ENCODE results near the gene TCAIM. TPM values are rescaled to one million over a fixed set of nuclear protein-coding genes. Genes with fewer than 3 reads are reported as not detected.
"Not testable (repeated sequence)": the region's sequence is repeated elsewhere in the genome, so short reads cannot be mapped to it uniquely, and the experiment has no call there.

Gene TCAIM
- total RNA-seq, 2 experiments from 2014 or later = 19.3 to 19.4 TPM

DNA sequence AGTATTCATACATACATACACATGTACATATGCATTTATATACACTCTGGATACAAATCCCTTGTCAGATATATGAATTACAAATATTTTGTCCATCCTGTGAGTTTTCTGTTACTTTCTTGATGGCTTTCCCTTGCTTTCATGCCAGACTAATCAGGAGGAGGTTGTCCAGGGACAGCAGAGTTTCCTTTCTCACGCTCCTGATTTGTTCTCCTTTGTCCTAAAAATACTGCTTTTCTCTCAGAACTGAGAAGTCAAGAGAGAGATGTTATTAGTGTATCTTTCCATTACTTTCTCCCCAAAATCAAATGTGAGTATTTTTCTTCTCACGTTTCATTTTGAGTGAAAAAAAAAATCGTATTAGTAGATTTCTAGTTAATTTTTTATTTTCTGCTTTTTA is 12.1 kb upstream of the TCAIM start:
- DNase-seq = no peak
- no peak overlapping the region for H3K4me3 Mint-ChIP-seq
- POLR2A ChIA-PET = no interaction called here
- H3K9me3 Mint-ChIP-seq = no peaks in the 10 kb centered on the region
- CTCF ChIA-PET = interaction anchor here (1.0 kb wide), 1 partner anchor 12 kb away, joined by 3 read pairs; no protein-coding TSS in a partner anchor
- H3K36me3 Mint-ChIP-seq (ENCODE audit: low read depth) = no peaks in the 10 kb centered on the region
- no peak overlapping the region for H3K27ac Mint-ChIP-seq
- no peaks in the 10 kb centered on the region for H3K4me1 Mint-ChIP-seq
- H3K27me3 Mint-ChIP-seq = peaks cover 26% of the 10 kb centered on the region

DNA sequence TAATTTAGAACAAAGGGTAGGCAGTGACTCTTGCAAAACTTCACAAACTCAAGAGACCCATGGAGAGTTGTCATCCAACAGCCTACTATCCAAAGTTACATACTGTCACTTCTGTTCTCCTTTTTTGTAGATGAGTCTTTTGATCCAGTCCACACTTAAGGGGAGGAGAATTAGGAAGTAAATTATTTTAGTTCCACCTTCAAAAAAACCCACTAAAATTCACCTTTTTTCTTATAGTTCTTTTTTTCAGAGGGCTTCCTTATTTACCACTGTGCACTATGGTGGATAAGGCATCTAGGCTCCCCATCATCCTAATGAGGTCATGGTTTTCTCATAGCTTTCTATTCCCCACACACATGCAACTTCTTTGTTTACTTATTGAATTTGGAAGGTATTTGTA is 8.6 kb upstream of the TCAIM start:
- Mint-ChIP-seq H3K27ac (no peak overlapping the region), H3K27me3 (peaks cover 24% of the 10 kb centered on the region), H3K4me3 (no peak overlapping the region), H3K36me3 (ENCODE audit: low read depth) (no peaks in the 10 kb centered on the region), H3K9me3 (no peaks in the 10 kb centered on the region), H3K4me1 (no peaks in the 10 kb centered on the region)
- ChIA-PET CTCF (no interaction called here), POLR2A (no interaction called here)
- DNase-seq = no peak

DNA sequence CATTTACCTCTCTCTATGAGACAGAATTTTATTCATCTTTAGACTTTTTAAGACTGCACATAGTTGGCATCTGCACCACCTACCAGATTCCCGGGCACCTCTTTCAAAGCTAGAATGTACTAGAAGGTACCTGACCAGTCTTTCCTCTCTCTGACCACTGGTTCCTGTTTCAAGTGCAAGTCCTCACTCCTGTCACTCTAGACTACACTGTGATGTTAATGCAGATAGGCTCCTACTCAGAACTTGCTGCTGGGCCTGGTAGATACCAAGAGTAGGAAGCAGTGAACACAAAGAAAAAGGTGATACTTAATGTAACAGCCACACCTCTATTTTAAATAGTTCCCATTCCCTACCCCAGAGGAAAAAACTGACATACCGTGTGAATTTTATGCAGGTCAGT is 8.1 kb upstream of the TCAIM start:
- no peaks in the 10 kb centered on the region for H3K36me3 Mint-ChIP-seq (ENCODE audit: low read depth)

DNA sequence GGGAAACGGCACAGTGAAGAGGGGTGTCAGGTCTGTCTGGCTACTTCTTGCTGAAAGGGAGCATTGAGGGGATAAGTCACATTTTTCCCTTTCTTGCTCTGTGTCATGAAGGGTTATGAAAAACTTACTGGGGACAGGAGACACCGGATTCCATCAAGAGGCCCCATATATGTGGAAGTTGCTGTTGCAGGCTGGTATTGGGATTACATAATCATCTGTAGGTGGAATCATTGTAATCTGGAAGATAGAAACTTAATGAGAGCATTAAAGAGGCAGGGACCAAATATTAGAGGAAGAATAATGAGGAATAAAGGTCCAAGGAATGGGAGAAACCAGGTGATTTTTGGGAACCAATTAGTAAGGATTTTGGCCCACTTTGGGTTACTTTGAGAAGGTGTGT is 4.2 kb upstream of the TCAIM start:
- ChIA-PET POLR2A (no interaction called here), CTCF (no interaction called here)
- no peaks in the 10 kb centered on the region for H3K36me3 Mint-ChIP-seq (ENCODE audit: low read depth)
- H3K4me3 Mint-ChIP-seq = no peak overlapping the region
- H3K27ac Mint-ChIP-seq = no peak overlapping the region
- H3K9me3 Mint-ChIP-seq = no peaks in the 10 kb centered on the region
- H3K27me3 Mint-ChIP-seq = peaks cover 14% of the 10 kb centered on the region
- DNase-seq = no peak
- peaks cover 9% of the 10 kb centered on the region for H3K4me1 Mint-ChIP-seq

More for the DNA sequence above, 8.1 kb upstream of the TCAIM start:
- ChIA-PET POLR2A (interaction anchor here (0.7 kb wide), 1 partner anchor 13 kb away, joined by 3 read pairs; no protein-coding TSS in a partner anchor), CTCF (no interaction called here)
- Mint-ChIP-seq H3K4me1 (no peaks in the 10 kb centered on the region), H3K9me3 (no peaks in the 10 kb centered on the region), H3K27ac (no peak overlapping the region), H3K4me3 (no peak overlapping the region), H3K27me3 (peaks cover 21% of the 10 kb centered on the region)
- DNase-seq = no peak

DNA sequence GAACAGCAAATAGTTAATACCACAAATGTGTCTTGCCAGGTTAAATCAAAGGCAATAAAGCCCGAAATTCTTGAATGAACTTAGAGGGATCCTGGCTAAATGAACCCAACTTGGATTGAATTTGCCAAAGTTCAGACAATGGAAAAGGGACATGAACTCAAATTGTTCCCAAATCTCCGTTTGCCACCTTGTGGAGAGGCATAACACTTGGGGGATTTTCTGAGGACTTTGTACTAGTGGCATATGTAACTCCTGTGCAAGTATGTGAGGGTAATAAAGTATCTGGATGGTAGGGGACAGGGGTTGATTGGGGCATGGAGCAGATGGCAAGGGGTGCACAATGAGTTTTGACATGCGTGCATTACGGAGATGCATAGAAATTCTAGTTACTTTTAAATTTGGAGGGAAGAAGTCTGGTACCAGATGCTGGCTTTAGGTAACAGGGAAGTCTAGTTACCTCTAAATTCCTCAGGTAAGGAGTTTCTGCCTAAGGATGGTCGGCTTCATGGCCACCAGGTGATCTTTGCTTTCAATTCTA is 1.2 kb upstream of the TCAIM start:
- peaks cover 5% of the 10 kb centered on the region for H3K36me3 Mint-ChIP-seq (ENCODE audit: low read depth)
- peak overlapping the region; percentile 95 for H3K4me3 Mint-ChIP-seq
- peaks cover 24% of the 10 kb centered on the region for H3K4me1 Mint-ChIP-seq
- DNase-seq = no peak
- H3K27ac Mint-ChIP-seq = peak overlapping the region; percentile 92
- H3K9me3 Mint-ChIP-seq = no peaks in the 10 kb centered on the region
- ChIA-PET POLR2A (interaction anchor here (0.7 to 3.5 kb wide), 9 partner anchors 72 to 781 kb away, joined by 3 to 26 read pairs (median 16); partner anchors contain the start of genes EXOSC7, KIAA1143, KIF15 and ZDHHC3), CTCF (interaction anchor here (1.6 to 2.0 kb wide), 2 partner anchors 13 to 174 kb away, joined by 4 to 6 read pairs; no protein-coding TSS in a partner anchor)
- peaks cover 12% of the 10 kb centered on the region for H3K27me3 Mint-ChIP-seq

DNA sequence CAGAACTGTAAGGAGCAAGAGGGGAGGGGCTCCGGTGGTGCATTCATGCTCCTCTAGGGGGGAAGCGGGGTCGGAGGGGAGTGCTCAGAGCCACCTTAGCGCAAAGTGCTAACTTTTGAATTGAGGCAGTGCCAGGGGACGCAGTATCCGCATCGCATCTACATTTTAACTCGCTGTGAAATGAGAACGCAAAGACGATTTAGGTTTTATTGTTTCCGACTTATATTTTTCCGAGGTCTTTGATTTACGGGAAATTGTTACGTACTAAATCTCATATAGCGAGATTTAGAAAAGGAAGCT is 212 bp downstream of the TCAIM start:
- CTCF ChIA-PET = interaction anchor here (0.7 to 2.0 kb wide), 5 partner anchors 15 to 422 kb away, joined by 3 to 7 read pairs (median 4); partner anchors contain the start of genes KIAA1143, KIF15 and ZNF197
- Mint-ChIP-seq H3K27me3 (peaks cover 5% of the 10 kb centered on the region), H3K4me1 (peaks cover 24% of the 10 kb centered on the region), H3K4me3 (peak overlapping the region; percentile 95), H3K9me3 (no peaks in the 10 kb centered on the region), H3K36me3 (ENCODE audit: low read depth) (peaks cover 5% of the 10 kb centered on the region), H3K27ac (peak overlapping the region; percentile 92)
- DNase-seq = no peak
- POLR2A ChIA-PET = interaction anchor here (0.9 to 3.5 kb wide), 10 partner anchors 25 to 638 kb away, joined by 3 to 26 read pairs (median 12); partner anchors contain the start of genes KIAA1143, KIF15, ZNF197 and ZNF445

DNA sequence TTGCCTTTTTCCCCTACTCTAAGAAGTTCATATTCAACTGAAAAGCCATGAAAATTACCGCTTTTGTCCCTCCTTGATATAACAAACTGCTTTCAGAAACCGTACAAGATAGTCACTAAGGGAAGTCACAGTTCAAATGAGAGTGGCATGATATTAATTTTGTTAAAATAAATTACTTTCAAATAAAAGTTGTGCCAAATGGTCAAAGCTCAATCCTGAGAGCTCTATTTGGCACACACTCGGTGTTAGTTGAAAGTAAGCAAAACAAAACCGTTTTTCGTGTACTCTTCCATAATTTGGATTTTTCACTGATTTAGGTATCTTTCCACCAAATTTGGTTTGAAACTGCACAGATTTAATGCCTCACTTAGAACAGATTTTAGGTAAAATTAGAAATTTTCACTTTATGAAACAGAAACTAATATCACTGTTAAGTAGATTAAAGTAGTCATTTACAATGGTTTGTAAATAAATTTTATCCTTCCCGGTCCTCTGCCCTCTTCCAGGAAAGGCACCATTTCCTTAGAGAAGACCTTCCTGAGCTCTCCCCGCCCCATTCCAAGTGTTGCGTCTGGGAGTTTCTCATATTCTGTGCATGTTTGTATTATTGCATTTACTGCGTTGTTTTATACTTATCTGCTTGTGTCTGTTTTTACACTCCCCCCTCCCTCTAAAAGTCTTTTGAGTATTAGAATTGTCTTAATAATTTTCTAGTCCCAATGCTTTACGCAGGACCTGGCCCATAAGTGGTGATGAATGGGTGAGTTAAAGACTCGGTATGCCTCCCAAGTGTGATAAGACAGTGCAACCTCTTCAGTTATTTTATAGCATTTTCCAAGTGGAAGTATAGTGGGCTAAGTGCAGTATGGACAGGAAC is 853 bp downstream of the TCAIM start:
- POLR2A ChIA-PET = interaction anchor here (1.2 to 3.5 kb wide), 9 partner anchors 24 to 426 kb away, joined by 3 to 26 read pairs (median 16); partner anchors contain the start of genes KIAA1143, KIF15, ZNF197 and ZNF445
- no peaks in the 10 kb centered on the region for H3K9me3 Mint-ChIP-seq
- peak overlapping the region; percentile 92 for H3K27ac Mint-ChIP-seq
- H3K27me3 Mint-ChIP-seq = peaks cover 5% of the 10 kb centered on the region
- H3K36me3 Mint-ChIP-seq (ENCODE audit: low read depth) = peaks cover 5% of the 10 kb centered on the region
- no peak for DNase-seq
- peaks cover 24% of the 10 kb centered on the region for H3K4me1 Mint-ChIP-seq
- CTCF ChIA-PET = interaction anchor here (0.7 to 2.0 kb wide), 5 partner anchors 15 to 422 kb away, joined by 3 to 7 read pairs (median 4); partner anchors contain the start of genes KIAA1143, KIF15 and ZNF197
- H3K4me3 Mint-ChIP-seq = peak overlapping the region; percentile 95

DNA sequence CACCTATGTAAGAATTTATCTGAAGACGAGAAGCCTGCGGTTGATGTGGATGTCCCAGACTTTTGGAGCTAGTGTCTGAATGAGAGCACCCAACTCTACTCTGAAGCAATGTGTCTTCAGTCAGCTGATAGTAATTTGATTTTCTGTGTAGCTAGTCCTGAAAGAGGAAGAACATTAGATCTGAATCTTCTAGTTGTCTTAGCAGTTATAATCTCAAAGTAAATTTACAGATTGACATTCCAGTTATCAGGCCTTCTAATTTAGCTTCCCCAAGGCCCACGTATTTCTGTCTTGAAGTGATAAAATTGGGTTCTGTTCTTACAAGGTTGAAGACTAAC is 1.5 kb downstream of the TCAIM start:
- Mint-ChIP-seq H3K36me3 (ENCODE audit: low read depth) (peaks cover 5% of the 10 kb centered on the region), H3K27ac (no peak overlapping the region), H3K4me3 (peak overlapping the region; percentile 95), H3K9me3 (no peaks in the 10 kb centered on the region), H3K27me3 (peaks cover 1% of the 10 kb centered on the region), H3K4me1 (peaks cover 24% of the 10 kb centered on the region)
- CTCF ChIA-PET = no interaction called here
- no peak for DNase-seq
- POLR2A ChIA-PET = interaction anchor here (2.6 to 3.5 kb wide), 3 partner anchors 137 to 285 kb away, joined by 16 to 26 read pairs (median 19); partner anchors contain the start of genes ZNF197 and ZNF445

DNA sequence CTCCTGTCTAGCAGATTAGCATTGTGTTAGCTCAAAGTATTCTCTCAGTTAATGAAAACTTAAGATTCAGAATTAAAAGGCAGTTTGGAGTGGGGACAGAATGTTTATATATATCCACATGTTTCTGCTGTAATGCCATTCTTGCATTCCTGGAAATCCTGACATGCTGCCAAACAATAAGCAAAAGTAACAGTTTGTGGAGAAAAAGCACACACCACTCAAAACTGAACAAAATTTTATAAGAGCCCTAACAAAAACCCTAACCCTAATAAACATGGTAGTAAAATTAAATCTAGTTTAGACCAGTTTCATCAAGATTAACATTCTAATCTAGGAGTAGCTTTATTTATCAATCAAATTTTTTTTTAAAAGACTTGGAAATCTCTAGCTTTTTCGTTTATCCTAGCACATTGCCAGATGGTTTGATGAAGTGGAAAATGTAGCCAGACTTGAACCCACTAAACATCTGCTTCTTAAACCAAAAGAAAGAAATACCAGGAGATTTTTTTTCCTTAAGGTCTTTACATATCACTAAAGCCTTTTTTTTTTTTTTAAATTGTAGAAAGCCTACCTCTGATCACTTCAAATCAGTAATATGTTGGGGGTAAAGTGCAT is 3.7 kb downstream of the TCAIM start:
- ChIA-PET CTCF (interaction anchor here (0.9 kb wide), 1 partner anchor 10 kb away, joined by 3 read pairs; no protein-coding TSS in a partner anchor), POLR2A (interaction anchor here (1.4 kb wide), 1 partner anchor 168 kb away, joined by 4 read pairs; no protein-coding TSS in a partner anchor)
- H3K4me3 Mint-ChIP-seq = no peak overlapping the region
- H3K4me1 Mint-ChIP-seq = peaks cover 23% of the 10 kb centered on the region
- H3K27ac Mint-ChIP-seq = no peak overlapping the region
- DNase-seq = no peak
- H3K36me3 Mint-ChIP-seq (ENCODE audit: low read depth) = peaks cover 5% of the 10 kb centered on the region
- no peaks in the 10 kb centered on the region for H3K27me3 Mint-ChIP-seq
- no peaks in the 10 kb centered on the region for H3K9me3 Mint-ChIP-seq

DNA sequence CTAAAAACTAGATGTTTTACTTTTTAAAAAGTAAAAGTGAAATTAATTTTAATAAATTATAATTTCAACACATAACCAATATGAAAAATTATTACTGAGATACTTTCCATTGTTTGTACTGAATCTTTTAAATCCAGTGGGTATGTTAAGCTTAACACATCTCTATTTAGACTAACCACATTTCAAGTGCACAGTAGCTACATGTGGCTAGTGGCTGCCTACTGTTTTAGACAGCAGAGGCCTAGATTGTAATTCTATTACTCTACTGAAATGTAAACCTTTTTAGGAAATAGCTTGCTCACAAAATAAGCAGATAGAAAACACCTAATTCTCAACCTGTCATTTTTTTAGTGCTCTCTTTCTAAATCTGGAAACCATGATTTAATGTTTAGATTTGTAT is 4.9 kb downstream of the TCAIM start:
- DNase-seq = no peak
- Mint-ChIP-seq H3K4me3 (no peak overlapping the region), H3K27ac (no peak overlapping the region), H3K9me3 (no peaks in the 10 kb centered on the region), H3K36me3 (ENCODE audit: low read depth) (peaks cover 5% of the 10 kb centered on the region), H3K27me3 (no peaks in the 10 kb centered on the region), H3K4me1 (peaks cover 18% of the 10 kb centered on the region)
- ChIA-PET CTCF (no interaction called here), POLR2A (interaction anchor here (0.6 kb wide), 1 partner anchor 13 kb away, joined by 3 read pairs; no protein-coding TSS in a partner anchor)

DNA sequence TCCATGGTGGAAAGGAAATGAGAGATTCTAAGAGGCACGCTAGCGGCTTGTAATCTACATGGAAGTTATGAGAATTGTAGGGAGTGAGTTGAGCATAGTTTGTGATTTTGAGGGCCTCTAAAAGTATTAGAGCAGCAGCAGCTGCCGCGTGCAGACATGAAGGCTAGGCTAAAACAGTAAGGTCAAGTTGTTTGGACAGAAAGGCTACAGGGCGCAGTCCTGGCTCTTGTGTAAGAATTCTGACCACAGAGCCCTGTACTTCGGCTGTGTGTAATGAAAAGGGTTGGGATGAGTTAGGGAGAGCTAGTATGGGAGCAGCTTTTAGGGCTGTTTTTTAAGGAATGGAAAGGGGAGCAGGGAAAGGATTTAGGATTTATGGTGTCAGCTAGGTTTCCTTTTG is 8.0 kb downstream of the TCAIM start:
- H3K36me3 Mint-ChIP-seq (ENCODE audit: low read depth); DNase-seq; H3K4me1 Mint-ChIP-seq; CTCF ChIA-PET; H3K4me3 Mint-ChIP-seq; H3K9me3 Mint-ChIP-seq; H3K27me3 Mint-ChIP-seq; H3K27ac Mint-ChIP-seq: not testable (repeated sequence)
- POLR2A ChIA-PET = interaction anchor here (0.6 kb wide), 1 partner anchor 131 kb away, joined by 3 read pairs; the partner anchor contains the start of gene ZNF445

DNA sequence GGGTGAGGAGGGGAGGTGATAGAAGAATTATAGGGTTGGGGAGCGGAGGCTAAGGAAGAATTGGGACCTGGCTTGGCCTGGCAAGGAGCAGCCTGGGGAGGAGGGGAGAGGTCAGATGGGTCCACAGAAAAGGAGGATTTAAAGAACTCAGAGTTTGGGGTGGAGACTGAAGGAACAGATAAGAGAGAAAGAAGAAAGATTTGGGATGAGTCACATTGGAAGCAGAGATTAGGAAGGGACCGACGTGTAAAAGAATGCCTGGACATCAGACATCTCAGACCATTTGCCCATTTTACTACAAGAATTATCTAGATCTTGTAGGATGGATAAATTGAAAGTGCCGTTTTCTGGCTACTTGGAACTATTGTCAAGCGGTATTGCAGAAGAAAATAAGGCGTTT is 10.4 kb downstream of the TCAIM start:
- Mint-ChIP-seq H3K9me3 (peaks cover 3% of the 10 kb centered on the region), H3K27me3 (no peaks in the 10 kb centered on the region), H3K4me3 (no peak overlapping the region), H3K4me1 (no peaks in the 10 kb centered on the region), H3K36me3 (ENCODE audit: low read depth) (peaks cover 10% of the 10 kb centered on the region), H3K27ac (no peak overlapping the region)
- POLR2A ChIA-PET = no interaction called here
- no peak for DNase-seq
- CTCF ChIA-PET = no interaction called here

DNA sequence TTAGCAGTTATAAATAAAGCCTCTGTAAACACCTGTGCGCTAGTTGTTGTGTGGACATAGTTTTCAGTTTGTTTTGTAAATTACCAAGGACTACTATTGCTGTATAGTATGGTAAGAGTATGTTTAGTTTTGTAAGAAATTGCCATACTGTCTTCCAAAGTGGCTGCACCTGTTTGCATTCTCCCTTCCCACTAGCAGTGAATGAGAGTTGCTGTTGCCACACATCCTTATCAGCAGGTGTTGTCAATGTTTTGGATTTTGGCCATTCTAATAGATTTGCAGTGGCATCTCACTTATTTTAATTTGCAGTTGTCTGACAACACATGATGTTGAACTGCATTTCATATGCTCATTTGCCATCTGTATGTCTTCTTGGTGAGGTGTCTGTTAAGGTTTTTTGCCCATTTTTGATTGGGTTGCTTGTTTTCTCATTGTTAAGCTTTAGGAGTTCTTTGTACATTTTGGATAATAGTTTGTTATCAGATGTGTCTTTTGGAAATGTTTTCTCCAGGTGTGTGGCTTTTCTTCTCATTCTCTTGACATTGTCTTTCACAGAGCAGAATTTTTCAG is 14.9 kb downstream of the TCAIM start:
- POLR2A ChIA-PET = no interaction called here
- no peaks in the 10 kb centered on the region for H3K4me1 Mint-ChIP-seq
- H3K36me3 Mint-ChIP-seq (ENCODE audit: low read depth) = peaks cover 27% of the 10 kb centered on the region
- no peak for DNase-seq
- CTCF ChIA-PET = no interaction called here
- H3K27ac Mint-ChIP-seq = no peak overlapping the region
- peaks cover 3% of the 10 kb centered on the region for H3K9me3 Mint-ChIP-seq
- H3K27me3 Mint-ChIP-seq = no peaks in the 10 kb centered on the region
- no peak overlapping the region for H3K4me3 Mint-ChIP-seq
